ENCODE data around the gene CDK2AP2. TPM values are rescaled to one million over a fixed set of nuclear protein-coding genes. Genes with fewer than 3 reads are reported as not detected.

Gene CDK2AP2
- total RNA-seq: 26.0 and 47.0 TPM in 2 replicates

GRCh38 chr11:67507864-67508485 lies at the start of gene CDK2AP2:
Gene CDK2AP2 (minus strand): TSS chr11:67508162. CDS start chr11:67508082, 80 bp downstream.

GRCh38 chr11:67522844-67523555 lies 15.0 kb upstream of the CDK2AP2 start, which contains the start of gene CABP2:
Gene CABP2 (minus strand): TSS chr11:67523446. CDS start chr11:67523326, 120 bp downstream.

GRCh38 chr11:67504950-67505581 lies 2.9 kb downstream of the CDK2AP2 start, which contains the start of gene PITPNM1:
Gene PITPNM1 (minus strand): TSS chr11:67505363. CDS start chr11:67504180, 1,183 bp downstream.

GRCh38 chr11:67482827-67483798 lies 24.8 kb downstream of the CDK2AP2 start, which contains the start of gene AIP:
Gene AIP (plus strand): TSS chr11:67483026. CDS start chr11:67483159, 133 bp downstream.

GRCh38 chr11:67468759-67469507 lies 39.0 kb downstream of the CDK2AP2 start, which contains the start of gene TMEM134:
Gene TMEM134 (minus strand): TSS chr11:67469251. CDS start chr11:67469192, 59 bp downstream.

Other genes starting within 250 kb of the CDK2AP2 start
- gene GRK2, start 241.7 kb downstream of the CDK2AP2 start, total RNA-seq: 22.0 and 28.4 TPM in 2 replicates
- gene ANKRD13D, start 218.9 kb downstream of the CDK2AP2 start, total RNA-seq: 18.2 and 20.6 TPM in 2 replicates
- gene SSH3, start 204.6 kb downstream of the CDK2AP2 start, total RNA-seq: 11.3 and 54.7 TPM in 2 replicates
- 154 and 170 TPM in 2 replicates for gene POLD4, start 154.6 kb downstream of the CDK2AP2 start, total RNA-seq
- gene CLCF1, start 134.6 kb downstream of the CDK2AP2 start, total RNA-seq: 5.5 and 12.0 TPM in 2 replicates
- 7.0 and 8.8 TPM in 2 replicates for gene RAD9A, start 116.2 kb downstream of the CDK2AP2 start, total RNA-seq
- 103 and 165 TPM in 2 replicates for gene PPP1CA, start 106.3 kb downstream of the CDK2AP2 start, total RNA-seq
- gene TBC1D10C, start 104.1 kb downstream of the CDK2AP2 start, total RNA-seq: not detected in 2 replicates
- 0.51 and 2.0 TPM in 2 replicates for gene CARNS1, start 92.5 kb downstream of the CDK2AP2 start, total RNA-seq
- gene RPS6KB2, start 79.7 kb downstream of the CDK2AP2 start, total RNA-seq: 31.0 and 43.7 TPM in 2 replicates
- 0.93 TPM in 1 of 2 replicates, not detected in the other for gene PTPRCAP, start 70.5 kb downstream of the CDK2AP2 start, total RNA-seq
- 86.4 and 106 TPM in 2 replicates for gene CORO1B, start 64.7 kb downstream of the CDK2AP2 start, total RNA-seq
- gene GPR152, start 55.4 kb downstream of the CDK2AP2 start, total RNA-seq: not detected in 2 replicates
- not detected in 2 replicates for gene CABP4, start 52.8 kb downstream of the CDK2AP2 start, total RNA-seq
- gene TMEM134, start 38.9 kb downstream of the CDK2AP2 start, total RNA-seq: 36.2 and 53.2 TPM in 2 replicates
- 67.8 and 68.7 TPM in 2 replicates for gene AIP, start 25.1 kb downstream of the CDK2AP2 start, total RNA-seq
- gene PITPNM1, start 2.8 kb downstream of the CDK2AP2 start, total RNA-seq: 13.4 and 43.6 TPM in 2 replicates
- not detected in 2 replicates for gene CABP2, start 15.3 kb upstream of the CDK2AP2 start, total RNA-seq
- 1,049 and 1,088 TPM in 2 replicates for gene GSTP1, start 75.7 kb upstream of the CDK2AP2 start, total RNA-seq
- 122 and 174 TPM in 2 replicates for gene NDUFV1, start 98.8 kb upstream of the CDK2AP2 start, total RNA-seq
- gene NUDT8, start 121.8 kb upstream of the CDK2AP2 start, total RNA-seq: 10.0 and 19.4 TPM in 2 replicates
- gene TBX10, start 131.6 kb upstream of the CDK2AP2 start, total RNA-seq: not detected in 2 replicates
- gene ACY3, start 142.6 kb upstream of the CDK2AP2 start, total RNA-seq: not detected in 2 replicates
- not detected in 2 replicates for gene ALDH3B2, start 166.5 kb upstream of the CDK2AP2 start, total RNA-seq